ENCODE results near the gene FAM193B.

- TF ChIP-seq, protein P1, sequence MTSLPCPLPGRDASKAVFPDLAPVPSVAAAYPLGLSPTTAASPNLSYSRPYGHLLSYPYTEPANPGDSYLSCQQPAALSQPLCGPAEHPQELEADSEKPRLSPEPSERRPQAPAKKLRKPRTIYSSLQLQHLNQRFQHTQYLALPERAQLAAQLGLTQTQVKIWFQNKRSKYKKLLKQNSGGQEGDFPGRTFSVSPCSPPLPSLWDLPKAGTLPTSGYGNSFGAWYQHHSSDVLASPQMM (CRISPR knock-in tag; IDR thresholded peaks at IDR 0.05) = no peak
- TF ChIP-seq SNRNP70 (optimal IDR thresholded peaks at IDR 0.05; ENCODE audit: low read depth, low read length) (no peak), BHLHE40 (IDR thresholded peaks at IDR 0.05; ENCODE audit: low read length) (peak; percentile 24; the same call in 1 of the 2 replicates), ZZZ3 (IDR thresholded peaks at IDR 0.05) (no peak)
Observed at GRCh38 chr5:177508837-177509236, 45.5 kb downstream of the FAM193B start.

All from K562 (cell line).